Chondrocyte (in vitro differentiated cells): Measurements from ENCODE around the gene DNTT. TPM values are rescaled to one million over a fixed set of nuclear protein-coding genes. Genes with fewer than 3 reads are reported as not detected.

Experiments
- DNase-seq: peaks from one replicate; pipeline ENCODE4 v3.0.0; 2021; ENCODE audit warnings: mixed read lengths, low spot score
- H3K27ac Mint-ChIP-seq: one replicate; pipeline ENCODE4 v1.8.0; 2021; ENCODE audit warnings: mild to moderate bottlenecking, moderate library complexity, mixed read lengths; ENCODE audit not compliant: unreplicated experiment
- H3K27me3 Mint-ChIP-seq: 2 replicates; pipeline ENCODE4 v1.8.0; 2021; ENCODE audit warnings: low read depth, mixed read lengths
- H3K36me3 Mint-ChIP-seq: 2 replicates; pipeline ENCODE4 v1.8.0; 2021; ENCODE audit warnings: low read depth, mixed read lengths
- H3K4me1 Mint-ChIP-seq: 2 replicates; pipeline ENCODE4 v1.8.0; 2021; ENCODE audit warnings: low read depth, mild to moderate bottlenecking, mixed read lengths
- H3K4me3 Mint-ChIP-seq: one replicate; pipeline ENCODE4 v1.8.0; 2021; ENCODE audit warnings: mild to moderate bottlenecking, moderate library complexity, mixed read lengths; ENCODE audit not compliant: unreplicated experiment
- H3K9me3 Mint-ChIP-seq: 2 replicates; pipeline ENCODE4 v1.8.0; 2021; ENCODE audit warnings: low read depth, mixed read lengths
- CTCF ChIP-seq: fragments of 200-600 bp; sonication (generic); IDR thresholded peaks from 2 replicates; pipeline ENCODE4 v1.5.0; 2021; ENCODE audit warnings: antibody characterized with exemption, mild to moderate bottlenecking, moderate library complexity
- total RNA-seq: library from RNA; stranded (reverse); gene quantifications from 3 replicates; pipeline ENCODE4 v1.2.1, GENCODE V29; 2021

DNTT gene
- total RNA-seq, 1 donor from 2014 or later: not detected

GRCh38 chr10:96288151-96288621, 16.0 kb upstream of the DNTT start:
- H3K9me3 Mint-ChIP-seq: no peaks in the 10 kb centered on the region
- DNase-seq: no peak
- H3K36me3 Mint-ChIP-seq: no peaks in the 10 kb centered on the region
- peaks cover 23% of the 10 kb centered on the region for H3K27me3 Mint-ChIP-seq
- TF ChIP-seq CTCF: no peak
- H3K4me3 Mint-ChIP-seq: no peak overlapping the region
- H3K27ac Mint-ChIP-seq: no peak overlapping the region
- H3K4me1 Mint-ChIP-seq: peaks cover 11% of the 10 kb centered on the region

- Mint-ChIP-seq H3K4me3 (no peak overlapping the region), H3K9me3 (no peaks in the 10 kb centered on the region), H3K27ac (no peak overlapping the region), H3K27me3 (peaks cover 25% of the 10 kb centered on the region), H3K36me3 (no peaks in the 10 kb centered on the region), H3K4me1 (peaks cover 11% of the 10 kb centered on the region)
- no peak for TF ChIP-seq CTCF
- no peak for DNase-seq
Observed at GRCh38 chr10:96289218-96289910, 14.9 kb upstream of the DNTT start.

- no peaks in the 10 kb centered on the region for H3K9me3 Mint-ChIP-seq
- no peak for DNase-seq
- H3K27ac Mint-ChIP-seq: no peak overlapping the region
- no peak for TF ChIP-seq CTCF
- H3K4me3 Mint-ChIP-seq: no peak overlapping the region
- peaks cover 27% of the 10 kb centered on the region for H3K27me3 Mint-ChIP-seq
- H3K36me3 Mint-ChIP-seq: no peaks in the 10 kb centered on the region
- H3K4me1 Mint-ChIP-seq: peaks cover 11% of the 10 kb centered on the region
Observed at GRCh38 chr10:96290368-96291133, 13.7 kb upstream of the DNTT start.

- TF ChIP-seq CTCF: peak; percentile 87
- H3K9me3 Mint-ChIP-seq: no peaks in the 10 kb centered on the region
- no peak for DNase-seq
- peaks cover 36% of the 10 kb centered on the region for H3K27me3 Mint-ChIP-seq
- H3K4me1 Mint-ChIP-seq: peaks cover 2% of the 10 kb centered on the region
- no peak overlapping the region for H3K27ac Mint-ChIP-seq
- H3K4me3 Mint-ChIP-seq: no peak overlapping the region
- H3K36me3 Mint-ChIP-seq: no peaks in the 10 kb centered on the region
Observed at GRCh38 chr10:96292971-96293920, 11.0 kb upstream of the DNTT start.

GRCh38 chr10:96295475-96295874, 8.8 kb upstream of the DNTT start:
- Mint-ChIP-seq H3K9me3 (no peaks in the 10 kb centered on the region), H3K4me3 (no peak overlapping the region), H3K36me3 (no peaks in the 10 kb centered on the region), H3K27ac (no peak overlapping the region), H3K4me1 (peaks cover 2% of the 10 kb centered on the region), H3K27me3 (peaks cover 53% of the 10 kb centered on the region)
- TF ChIP-seq CTCF: no peak
- DNase-seq: no peak
